ENCODE results near the gene IFIH1. TPM values are rescaled to one million over a fixed set of nuclear protein-coding genes. Genes with fewer than 3 reads are reported as not detected.

The IFIH1 gene
- total RNA-seq, 3 donors from 2014 or later (not counting 1 experiment from before 2014, with no cell fraction given), result 36.7 to 57.4 (median 36.9) TPM

GRCh38 chr2:162242586-162243280 is 75.8 kb downstream of the IFIH1 start:
- no peak for TF ChIP-seq CTCF (IDR thresholded peaks at IDR 0.05)
- H3K9me3 Mint-ChIP-seq, result no peaks in the 10 kb centered on the region
- H3K27me3 Mint-ChIP-seq (ENCODE audit: low read depth in 2 of 2), result peaks cover 15 to 60% of the 10 kb centered on the region in 2 donors
- WGBS (ENCODE audit: insufficient coverage), result 77% methylated on average over 5 of the region's 5 CpGs
- no peaks in the 10 kb centered on the region for H3K36me3 Mint-ChIP-seq
- no peak overlapping the region for H3K27ac ChIP-seq (ENCODE audit: low read length)
- DNase-seq (no peak), ATAC-seq (no peak)
- no peaks in the 10 kb centered on the region for H3K4me1 ChIP-seq (ENCODE audit: control insufficient read depth, insufficient read depth, low read length)
- H3K27ac Mint-ChIP-seq, result no peak overlapping the region
- H3K4me3 ChIP-seq (ENCODE audit: low read length), result no peak overlapping the region
- no peaks in the 10 kb centered on the region for H3K36me3 ChIP-seq (ENCODE audit: control insufficient read depth, insufficient read depth, low read length)
- H3K27me3 ChIP-seq (ENCODE audit: control insufficient read depth, insufficient read depth, low read length), result no peaks in the 10 kb centered on the region
- H3K4me3 Mint-ChIP-seq, result no peak overlapping the region
- H3K4me1 Mint-ChIP-seq, result no peaks in the 10 kb centered on the region
- intact Hi-C loops (cut with micrococcal nuclease), result no loop called here
- no peaks in the 10 kb centered on the region for H3K9me3 ChIP-seq (ENCODE audit: control insufficient read depth, insufficient read depth, low read length)

GRCh38 chr2:162241571-162241970 is 76.9 kb downstream of the IFIH1 start:
- peaks cover 10 to 62% of the 10 kb centered on the region in 2 donors for H3K27me3 Mint-ChIP-seq (ENCODE audit: low read depth in 2 of 2)
- H3K4me3 Mint-ChIP-seq, result no peak overlapping the region
- no peaks in the 10 kb centered on the region for H3K4me1 Mint-ChIP-seq
- Histone ChIP-seq H3K27ac (ENCODE audit: low read length) (no peak overlapping the region), H3K36me3 (ENCODE audit: control insufficient read depth, insufficient read depth, low read length) (no peaks in the 10 kb centered on the region), H3K4me1 (ENCODE audit: control insufficient read depth, insufficient read depth, low read length) (no peaks in the 10 kb centered on the region), H3K9me3 (ENCODE audit: control insufficient read depth, insufficient read depth, low read length) (no peaks in the 10 kb centered on the region), H3K27me3 (ENCODE audit: control insufficient read depth, insufficient read depth, low read length) (no peaks in the 10 kb centered on the region), H3K4me3 (ENCODE audit: low read length) (no peak overlapping the region)
- no peaks in the 10 kb centered on the region for H3K36me3 Mint-ChIP-seq
- 80% methylated on average over 1 of the region's 1 CpG for WGBS (ENCODE audit: insufficient coverage)
- TF ChIP-seq CTCF (IDR thresholded peaks at IDR 0.05), result no peak
- H3K27ac Mint-ChIP-seq, result no peak overlapping the region
- DNase-seq (no peak), ATAC-seq (no peak)
- intact Hi-C loops (cut with micrococcal nuclease), result no loop called here
- H3K9me3 Mint-ChIP-seq, result no peaks in the 10 kb centered on the region

- no peaks in the 10 kb centered on the region for H3K4me1 ChIP-seq (ENCODE audit: control insufficient read depth, insufficient read depth, low read length)
Observed at GRCh38 chr2:162234620-162235462, 83.6 kb downstream of the IFIH1 start.

More at GRCh38 chr2:162234620-162235462, 83.6 kb downstream of the IFIH1 start:
- H3K4me1 Mint-ChIP-seq, result no peaks in the 10 kb centered on the region
- H3K27ac Mint-ChIP-seq, result no peak overlapping the region
- no peaks in the 10 kb centered on the region for H3K9me3 Mint-ChIP-seq
- intact Hi-C loops (cut with micrococcal nuclease), result no loop called here
- peaks cover 6 to 35% of the 10 kb centered on the region in 2 donors for H3K27me3 Mint-ChIP-seq (ENCODE audit: low read depth in 2 of 2)
- H3K9me3 ChIP-seq (ENCODE audit: control insufficient read depth, insufficient read depth, low read length), result no peaks in the 10 kb centered on the region
- WGBS (ENCODE audit: insufficient coverage), result 97% methylated on average over 32 of the region's 38 CpGs
- no peak overlapping the region for H3K4me3 Mint-ChIP-seq
- peaks cover 2% of the 10 kb centered on the region for H3K27me3 ChIP-seq (ENCODE audit: control insufficient read depth, insufficient read depth, low read length)
- ATAC-seq (no peak), DNase-seq (no peak)
- no peak overlapping the region for H3K4me3 ChIP-seq (ENCODE audit: low read length)
- no peaks in the 10 kb centered on the region for H3K36me3 Mint-ChIP-seq
- H3K36me3 ChIP-seq (ENCODE audit: control insufficient read depth, insufficient read depth, low read length), result no peaks in the 10 kb centered on the region
- H3K27ac ChIP-seq (ENCODE audit: low read length), result no peak overlapping the region
- no peak for TF ChIP-seq CTCF (IDR thresholded peaks at IDR 0.05)
